ENCODE results near the gene SP8. TPM values are rescaled to one million over a fixed set of nuclear protein-coding genes. Genes with fewer than 3 reads are reported as not detected.
A peak's percentile ranks its signal among the peaks of the same experiment; 100 is the strongest.

SP8 gene
- total RNA-seq, 2 donors from 2014 or later, result 0.15 TPM; not detected in 1

DNA sequence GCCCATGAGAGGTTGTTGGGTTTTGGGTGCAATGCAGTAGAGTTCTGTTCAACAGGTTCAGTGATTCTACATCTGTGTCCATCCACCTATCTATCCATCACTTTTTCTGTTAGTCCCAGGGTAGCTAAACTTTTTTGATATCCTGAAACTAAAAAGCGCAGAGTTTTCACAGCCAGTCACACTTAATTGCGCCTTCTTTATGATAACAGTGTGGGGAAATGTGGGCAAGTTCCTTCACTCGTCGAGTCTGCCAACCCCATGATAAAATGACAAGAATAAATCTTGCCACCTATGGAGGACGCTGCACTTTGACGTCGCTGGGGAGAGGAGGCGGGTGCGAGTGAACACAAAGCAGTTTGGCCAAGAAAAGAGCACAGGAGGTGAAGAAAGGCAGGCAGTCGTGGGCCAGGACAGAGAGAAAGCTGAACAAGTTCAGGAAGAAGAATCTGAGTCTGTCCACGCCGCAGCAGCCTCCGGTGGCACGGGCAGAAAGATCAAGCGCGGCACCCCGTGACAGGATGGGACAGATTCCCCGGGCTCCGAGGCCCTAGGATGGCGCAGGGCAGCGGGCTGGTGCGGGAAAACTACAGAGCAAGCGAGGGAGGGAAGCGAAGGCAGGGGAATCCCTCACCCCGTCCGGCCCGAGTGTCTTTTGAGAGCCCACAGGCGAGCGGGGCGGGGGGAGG lies 9.2 kb downstream of the SP8 start:
- DNase-seq, result no peak
- intact Hi-C loops (cut with DNase I), result loop anchor here (5.0 kb wide), 2 partner anchors 475 to 730 kb away; no protein-coding TSS in a partner anchor

DNA sequence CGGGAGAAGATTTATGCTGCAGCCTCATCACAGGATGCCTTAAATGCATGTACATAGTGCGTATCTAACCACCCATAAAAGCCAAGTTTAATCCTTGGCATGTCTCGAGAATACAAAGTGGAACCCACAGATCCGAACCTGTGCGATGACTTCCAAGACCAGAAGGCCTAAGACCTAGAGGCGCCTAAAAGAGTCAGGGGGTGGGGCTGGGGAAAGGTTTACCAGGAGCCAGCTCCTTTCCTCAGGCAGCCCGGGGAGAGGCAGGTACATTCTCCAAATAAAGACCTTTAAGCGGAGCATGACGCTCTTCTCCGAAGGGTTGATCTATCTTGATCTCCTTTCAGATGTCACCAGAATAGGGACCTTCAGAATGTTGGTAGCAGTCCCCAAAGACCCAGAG lies 9.7 kb downstream of the SP8 start:
- H3K9ac ChIP-seq (ENCODE audit: low read depth in 2 of 2, low read length in 2 of 2), result no peak overlapping the region
- TF ChIP-seq, protein P1, sequence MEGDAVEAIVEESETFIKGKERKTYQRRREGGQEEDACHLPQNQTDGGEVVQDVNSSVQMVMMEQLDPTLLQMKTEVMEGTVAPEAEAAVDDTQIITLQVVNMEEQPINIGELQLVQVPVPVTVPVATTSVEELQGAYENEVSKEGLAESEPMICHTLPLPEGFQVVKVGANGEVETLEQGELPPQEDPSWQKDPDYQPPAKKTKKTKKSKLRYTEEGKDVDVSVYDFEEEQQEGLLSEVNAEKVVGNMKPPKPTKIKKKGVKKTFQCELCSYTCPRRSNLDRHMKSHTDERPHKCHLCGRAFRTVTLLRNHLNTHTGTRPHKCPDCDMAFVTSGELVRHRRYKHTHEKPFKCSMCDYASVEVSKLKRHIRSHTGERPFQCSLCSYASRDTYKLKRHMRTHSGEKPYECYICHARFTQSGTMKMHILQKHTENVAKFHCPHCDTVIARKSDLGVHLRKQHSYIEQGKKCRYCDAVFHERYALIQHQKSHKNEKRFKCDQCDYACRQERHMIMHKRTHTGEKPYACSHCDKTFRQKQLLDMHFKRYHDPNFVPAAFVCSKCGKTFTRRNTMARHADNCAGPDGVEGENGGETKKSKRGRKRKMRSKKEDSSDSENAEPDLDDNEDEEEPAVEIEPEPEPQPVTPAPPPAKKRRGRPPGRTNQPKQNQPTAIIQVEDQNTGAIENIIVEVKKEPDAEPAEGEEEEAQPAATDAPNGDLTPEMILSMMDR (IDR thresholded peaks at IDR 0.05), result no peak
- no peak overlapping the region for H3K27ac ChIP-seq
- H3K9me3 ChIP-seq, result no peaks in the 10 kb centered on the region
- intact Hi-C loops (cut with DNase I), result loop anchor here (5.0 kb wide), 2 partner anchors 475 to 730 kb away; no protein-coding TSS in a partner anchor
- no peak overlapping the region for H3K4me3 ChIP-seq
- peaks cover 3% of the 10 kb centered on the region for H3K4me1 ChIP-seq
- peaks cover 72% of the 10 kb centered on the region for H3K27me3 ChIP-seq
- no peaks in the 10 kb centered on the region for H3K36me3 ChIP-seq
- DNase-seq, result no peak

More for the DNA sequence above, 9.2 kb downstream of the SP8 start:
- Histone ChIP-seq H3K9ac (ENCODE audit: low read depth in 2 of 2, low read length in 2 of 2) (no peak overlapping the region), H3K4me3 (peak overlapping the region; percentile 23), H3K9me3 (no peaks in the 10 kb centered on the region), H3K27me3 (peaks cover 73% of the 10 kb centered on the region), H3K4me1 (peaks cover 3% of the 10 kb centered on the region), H3K27ac (no peak overlapping the region), H3K36me3 (no peaks in the 10 kb centered on the region)
- TF ChIP-seq, protein P1 (IDR thresholded peaks at IDR 0.05), result no peak

DNA sequence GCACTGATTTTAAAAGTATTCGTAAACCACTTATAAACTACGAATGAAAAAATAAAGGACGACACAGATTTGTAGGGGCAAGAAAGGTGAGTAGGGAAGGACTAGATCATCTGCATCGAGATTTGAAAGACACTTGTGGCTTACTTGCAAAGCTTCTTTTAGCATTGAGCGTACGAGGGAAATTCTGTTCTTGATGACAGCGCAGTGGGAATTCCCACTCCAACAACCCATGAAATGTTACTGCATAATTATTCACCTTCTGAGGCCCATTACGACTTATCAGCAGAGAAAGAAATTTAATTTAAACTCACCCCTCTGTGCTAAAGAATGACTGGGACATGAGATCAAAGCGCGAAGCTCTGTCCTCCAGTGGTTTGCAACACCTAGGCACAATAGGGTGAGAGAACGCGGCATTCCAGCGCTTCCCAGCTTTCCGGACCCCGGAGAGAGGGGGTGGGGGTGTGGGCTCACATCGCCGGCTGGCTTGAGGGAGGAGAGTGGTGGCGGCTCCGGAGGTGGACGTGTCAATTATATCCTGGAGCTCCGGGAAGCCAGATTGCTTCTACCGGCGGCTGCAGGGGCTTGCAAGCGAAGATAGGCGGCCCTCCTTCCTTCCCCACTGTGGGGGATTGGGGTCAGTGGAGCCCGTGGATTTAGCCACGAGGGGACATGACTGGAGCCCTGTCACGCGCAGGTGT lies 10.3 kb downstream of the SP8 start:
- Histone ChIP-seq H3K4me1 (peaks cover 3% of the 10 kb centered on the region), H3K27ac (no peak overlapping the region), H3K36me3 (no peaks in the 10 kb centered on the region), H3K9me3 (no peaks in the 10 kb centered on the region), H3K27me3 (peaks cover 66% of the 10 kb centered on the region), H3K9ac (ENCODE audit: low read depth in 2 of 2, low read length in 2 of 2) (no peak overlapping the region), H3K4me3 (no peak overlapping the region)
- intact Hi-C loops (cut with DNase I), result loop anchor here (5.0 kb wide), 2 partner anchors 476 to 731 kb away; no protein-coding TSS in a partner anchor
- DNase-seq, result no peak
- TF ChIP-seq, protein P1 (IDR thresholded peaks at IDR 0.05), result no peak

DNA sequence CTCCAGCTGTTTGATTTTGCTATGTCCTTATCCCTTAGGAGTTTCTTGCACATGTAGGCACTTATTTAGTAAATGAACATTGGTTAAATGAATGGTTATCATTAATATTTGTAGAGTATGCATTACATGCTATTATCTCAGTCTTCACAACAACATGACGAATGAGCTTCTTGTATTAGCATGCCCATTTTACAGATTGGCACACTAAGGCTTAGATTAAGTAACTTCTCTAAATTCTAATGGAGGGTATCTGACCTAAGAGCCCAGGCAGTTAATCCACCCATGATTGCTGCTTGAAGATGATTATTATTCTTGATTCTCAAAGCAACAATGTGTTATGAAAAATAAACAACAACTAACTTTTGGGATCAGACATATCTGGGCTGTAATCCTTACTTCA lies 32.7 kb downstream of the SP8 start:
- Histone ChIP-seq H3K4me1 (no peaks in the 10 kb centered on the region), H3K27ac (no peak overlapping the region), H3K4me3 (no peak overlapping the region), H3K27me3 (no peaks in the 10 kb centered on the region), H3K9me3 (no peaks in the 10 kb centered on the region), H3K36me3 (no peaks in the 10 kb centered on the region), H3K9ac (ENCODE audit: low read depth in 2 of 2, low read length in 2 of 2) (no peak overlapping the region)
- no peak for DNase-seq
- intact Hi-C loops (cut with DNase I), result no loop called here
- TF ChIP-seq, protein P1 (IDR thresholded peaks at IDR 0.05), result no peak

DNA sequence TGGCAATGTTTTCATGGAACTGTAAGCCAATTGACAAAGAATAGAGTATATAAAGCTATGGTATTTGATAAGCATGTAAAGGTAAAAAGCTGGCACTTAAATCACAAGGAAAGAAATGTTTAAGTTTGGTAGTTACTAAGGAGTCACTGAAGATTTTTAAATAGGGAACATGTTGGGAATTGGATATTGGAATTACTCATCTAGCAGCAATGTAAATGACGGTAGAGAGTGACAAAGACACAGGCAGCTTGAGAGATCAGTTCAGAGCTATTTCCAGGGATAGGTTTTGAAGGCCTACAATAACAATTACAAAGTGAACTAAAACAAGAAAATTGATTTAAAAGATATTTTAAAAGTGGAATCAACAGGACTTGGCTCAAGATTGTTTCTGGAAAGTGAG lies 36.8 kb downstream of the SP8 start:
- no peaks in the 10 kb centered on the region for H3K9me3 ChIP-seq
- H3K4me1 ChIP-seq, result no peaks in the 10 kb centered on the region
- intact Hi-C loops (cut with DNase I), result no loop called here
- TF ChIP-seq, protein P1 (IDR thresholded peaks at IDR 0.05), result no peak
- H3K9ac ChIP-seq (ENCODE audit: low read depth in 2 of 2, low read length in 2 of 2), result no peak overlapping the region
- H3K36me3 ChIP-seq, result no peaks in the 10 kb centered on the region
- no peaks in the 10 kb centered on the region for H3K27me3 ChIP-seq
- no peak overlapping the region for H3K4me3 ChIP-seq
- H3K27ac ChIP-seq, result no peak overlapping the region
- no peak for DNase-seq
